Cardiac muscle cell (in vitro differentiated cells and primary cell): ENCODE data around the gene NLN. TPM values are rescaled to one million over a fixed set of nuclear protein-coding genes. Genes with fewer than 3 reads are reported as not detected.

Experiments used
- DNase-seq, 2 donors: peaks; one replicate each; pipeline versions ENCODE4 v3.0.0 to v3.0.0-alpha.2; 2010 to 2017; ENCODE audit warnings: low read depth in 1 of 2, low spot score in 1 of 2
- H3K27ac ChIP-seq: fragments of 200-600 bp; sonication (generic); 2 replicates; pipeline ENCODE4 v1.5.1; 2016
- H3K27me3 ChIP-seq: fragments of 200-600 bp; sonication (generic); 2 replicates; pipeline ENCODE4 v1.6.0; 2016; ENCODE audit warnings: control low read depth
- H3K36me3 ChIP-seq: fragments of 200-600 bp; sonication (generic); 2 replicates; pipeline ENCODE4 v1.5.1; 2016; ENCODE audit warnings: control low read depth
- H3K4me1 ChIP-seq: fragments of 200-600 bp; sonication (generic); 2 replicates; pipeline ENCODE4 v1.8.1; 2017; ENCODE audit warnings: low read depth, mild to moderate bottlenecking, mixed run types
- H3K4me3 ChIP-seq: fragments of 200-600 bp; sonication (generic); 2 replicates; pipeline ENCODE4 v1.5.1; 2016; ENCODE audit warnings: mild to moderate bottlenecking
- H3K9me3 ChIP-seq: fragments of 200-600 bp; sonication (generic); 2 replicates; pipeline ENCODE4 v1.5.1; 2017; ENCODE audit warnings: low read depth, mild to moderate bottlenecking, control low read depth
- polyA plus RNA-seq: library from polyadenylated mRNA; unstranded; fragments of >200 nt; fragmentation: Nextera tagmentation; extraction: Ambion mirVana; gene quantifications from 2 replicates; pipeline ENCODE4 v1.2.1, GENCODE V29; 2016
- total RNA-seq: library from RNA; depleted of rRNA; stranded (reverse); fragments of >200 nt; gene quantifications from 2 replicates; pipeline ENCODE4 v1.2.3, GENCODE V29; 2016
- TF ChIP-seq, protein P1 (sequence below): IDR thresholded peaks from 2 replicates; pipeline ENCODE4 v1.5.1; 2012; ENCODE audit warnings: low read depth, mild to moderate bottlenecking, low read length

NLN gene
- total and polyA plus RNA-seq, 2 experiments from 2014 or later, result 14.7 to 19.2 TPM

DNA sequence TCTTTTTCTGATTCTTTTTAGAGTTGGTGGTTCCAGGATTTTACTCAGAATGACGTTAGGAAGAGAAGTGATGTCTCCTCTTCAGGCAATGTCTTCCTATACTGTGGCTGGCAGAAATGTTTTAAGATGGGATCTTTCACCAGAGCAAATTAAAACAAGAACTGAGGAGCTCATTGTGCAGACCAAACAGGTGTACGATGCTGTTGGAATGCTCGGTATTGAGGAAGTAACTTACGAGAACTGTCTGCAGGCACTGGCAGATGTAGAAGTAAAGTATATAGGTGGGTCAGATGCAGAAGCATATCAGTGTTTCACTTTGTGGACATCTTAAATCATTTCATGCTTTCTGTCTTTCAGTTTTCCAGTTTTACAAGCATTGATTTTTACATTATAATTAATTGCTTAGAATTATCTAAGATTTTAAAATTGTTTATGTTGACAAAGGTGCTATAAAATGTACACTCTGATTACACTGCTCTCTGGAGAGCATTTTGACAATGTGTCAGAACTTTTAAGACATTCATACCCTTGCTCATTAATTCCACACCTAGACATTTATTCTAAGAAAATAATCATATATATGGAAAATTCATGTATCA lies 36.6 kb downstream of the NLN start:
- Histone ChIP-seq H3K27ac (no peak overlapping the region), H3K36me3 (no peaks in the 10 kb centered on the region), H3K4me1 (no peaks in the 10 kb centered on the region), H3K9me3 (no peaks in the 10 kb centered on the region), H3K27me3 (no peaks in the 10 kb centered on the region), H3K4me3 (no peak overlapping the region)
- TF ChIP-seq, protein P1, sequence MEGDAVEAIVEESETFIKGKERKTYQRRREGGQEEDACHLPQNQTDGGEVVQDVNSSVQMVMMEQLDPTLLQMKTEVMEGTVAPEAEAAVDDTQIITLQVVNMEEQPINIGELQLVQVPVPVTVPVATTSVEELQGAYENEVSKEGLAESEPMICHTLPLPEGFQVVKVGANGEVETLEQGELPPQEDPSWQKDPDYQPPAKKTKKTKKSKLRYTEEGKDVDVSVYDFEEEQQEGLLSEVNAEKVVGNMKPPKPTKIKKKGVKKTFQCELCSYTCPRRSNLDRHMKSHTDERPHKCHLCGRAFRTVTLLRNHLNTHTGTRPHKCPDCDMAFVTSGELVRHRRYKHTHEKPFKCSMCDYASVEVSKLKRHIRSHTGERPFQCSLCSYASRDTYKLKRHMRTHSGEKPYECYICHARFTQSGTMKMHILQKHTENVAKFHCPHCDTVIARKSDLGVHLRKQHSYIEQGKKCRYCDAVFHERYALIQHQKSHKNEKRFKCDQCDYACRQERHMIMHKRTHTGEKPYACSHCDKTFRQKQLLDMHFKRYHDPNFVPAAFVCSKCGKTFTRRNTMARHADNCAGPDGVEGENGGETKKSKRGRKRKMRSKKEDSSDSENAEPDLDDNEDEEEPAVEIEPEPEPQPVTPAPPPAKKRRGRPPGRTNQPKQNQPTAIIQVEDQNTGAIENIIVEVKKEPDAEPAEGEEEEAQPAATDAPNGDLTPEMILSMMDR, result no peak
- DNase-seq, result no peak

DNA sequence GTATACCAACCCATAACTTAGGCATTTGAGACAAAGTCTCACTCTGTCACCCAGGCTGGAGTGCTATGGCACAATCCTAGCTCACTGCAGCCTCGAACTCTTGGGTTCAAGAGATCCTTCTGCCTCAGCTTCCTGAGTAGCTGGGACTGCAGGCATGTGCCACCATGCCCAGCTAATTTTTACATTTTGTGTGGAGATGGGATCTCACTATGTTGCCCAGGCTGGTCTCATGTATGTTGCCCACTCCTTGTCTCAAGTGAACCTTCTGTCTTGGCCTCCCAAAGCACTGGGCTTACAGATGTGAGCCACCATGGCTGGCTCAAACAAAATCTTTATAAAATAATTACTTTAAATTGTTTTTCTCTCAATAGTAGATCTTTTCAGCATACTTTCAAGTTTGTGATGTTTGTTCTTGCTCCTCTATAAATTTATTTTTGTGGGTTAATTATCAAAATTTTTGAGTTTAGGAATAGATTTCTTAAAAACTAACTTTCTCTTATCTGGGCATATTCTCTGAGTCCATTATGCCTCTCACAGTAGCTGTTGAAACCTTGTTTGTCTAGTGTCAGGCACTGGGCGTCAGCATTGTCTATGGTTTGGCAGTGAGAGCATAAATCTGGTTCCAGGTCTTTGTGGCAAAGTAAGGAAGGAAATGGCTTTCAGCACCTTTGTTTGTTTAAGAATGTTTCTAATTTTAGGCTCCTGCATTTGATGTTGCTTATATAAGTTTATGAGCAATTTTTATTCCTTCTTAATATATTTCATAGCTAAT lies 38.7 kb downstream of the NLN start:
- no peaks in the 10 kb centered on the region for H3K9me3 ChIP-seq
- no peak overlapping the region for H3K4me3 ChIP-seq
- peak in 1 of 2 donors; percentile 88 for DNase-seq
- TF ChIP-seq, protein P1, result peak; percentile 47
- H3K27ac ChIP-seq, result no peak overlapping the region
- no peaks in the 10 kb centered on the region for H3K27me3 ChIP-seq
- no peaks in the 10 kb centered on the region for H3K36me3 ChIP-seq
- no peaks in the 10 kb centered on the region for H3K4me1 ChIP-seq

DNA sequence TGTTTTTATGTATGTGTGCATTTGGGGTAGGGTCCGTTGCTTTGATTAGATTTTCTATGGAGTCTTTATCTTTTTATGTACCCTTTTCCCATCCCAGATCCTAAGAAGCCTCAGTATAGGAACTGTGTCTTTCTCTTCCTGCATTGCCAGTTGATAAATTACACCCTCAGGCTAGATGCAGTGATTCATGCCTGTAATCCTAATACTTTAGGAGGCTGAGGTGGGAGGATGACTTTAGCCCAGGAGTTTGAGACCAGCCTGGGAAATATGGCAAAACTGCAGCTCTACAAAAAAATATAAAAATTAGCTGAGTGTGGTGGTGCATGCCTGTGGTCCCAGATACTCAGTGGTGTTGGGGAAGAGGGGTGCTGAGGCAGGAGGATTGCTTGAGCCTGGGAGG lies 40.2 kb downstream of the NLN start:
- Histone ChIP-seq H3K27me3 (no peaks in the 10 kb centered on the region), H3K27ac (no peak overlapping the region), H3K9me3 (no peaks in the 10 kb centered on the region), H3K4me1 (no peaks in the 10 kb centered on the region), H3K4me3 (no peak overlapping the region), H3K36me3 (no peaks in the 10 kb centered on the region)
- no peak for DNase-seq
- TF ChIP-seq, protein P1, result no peak

DNA sequence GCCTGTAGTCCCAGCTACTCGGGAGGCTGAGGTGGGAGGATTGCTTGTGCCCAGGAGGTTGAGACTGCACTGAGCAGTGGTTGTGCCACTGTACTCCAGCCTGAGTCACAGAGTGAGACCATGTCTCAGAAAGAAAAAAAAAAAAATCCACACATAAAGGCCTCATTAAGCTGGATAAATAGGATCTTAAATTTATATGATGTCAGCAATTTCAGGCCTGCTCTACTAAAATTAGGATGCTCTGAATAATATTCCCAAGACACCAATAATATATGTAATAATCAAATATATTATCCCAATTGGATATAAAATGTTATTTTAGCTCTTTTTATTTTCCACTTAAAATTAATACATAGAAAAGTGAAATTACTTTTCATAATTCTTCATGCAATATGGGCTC lies 43.6 kb downstream of the NLN start:
- no peak overlapping the region for H3K27ac ChIP-seq
- TF ChIP-seq, protein P1, result no peak
- no peaks in the 10 kb centered on the region for H3K9me3 ChIP-seq
- no peak for DNase-seq
- no peaks in the 10 kb centered on the region for H3K36me3 ChIP-seq
- no peak overlapping the region for H3K4me3 ChIP-seq
- H3K4me1 ChIP-seq, result no peaks in the 10 kb centered on the region
- no peaks in the 10 kb centered on the region for H3K27me3 ChIP-seq

DNA sequence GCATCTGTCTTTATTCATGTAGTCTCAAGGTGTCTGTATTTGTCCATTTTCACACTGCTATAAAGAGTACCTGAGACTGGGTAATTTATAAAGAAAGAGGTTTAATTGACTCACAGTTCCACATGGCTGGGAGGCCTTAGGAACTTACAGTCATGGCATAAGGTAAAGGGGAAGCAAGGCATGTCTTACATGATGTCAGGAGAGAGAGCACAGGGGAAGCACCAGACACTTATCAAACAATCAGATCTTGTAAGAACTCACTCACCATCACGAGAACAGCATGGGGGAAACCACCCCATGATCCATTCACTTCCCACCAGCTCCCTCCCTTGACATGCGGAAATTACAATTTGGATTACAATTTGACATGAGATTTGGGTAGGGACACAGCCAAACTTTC lies 44.2 kb downstream of the NLN start:
- no peak for DNase-seq
- H3K27me3 ChIP-seq, result no peaks in the 10 kb centered on the region
- TF ChIP-seq, protein P1, result no peak
- H3K4me3 ChIP-seq, result no peak overlapping the region
- no peak overlapping the region for H3K27ac ChIP-seq
- H3K9me3 ChIP-seq, result no peaks in the 10 kb centered on the region
- no peaks in the 10 kb centered on the region for H3K4me1 ChIP-seq
- no peaks in the 10 kb centered on the region for H3K36me3 ChIP-seq
